Measurements from ENCODE around the gene RASAL2.

DNA sequence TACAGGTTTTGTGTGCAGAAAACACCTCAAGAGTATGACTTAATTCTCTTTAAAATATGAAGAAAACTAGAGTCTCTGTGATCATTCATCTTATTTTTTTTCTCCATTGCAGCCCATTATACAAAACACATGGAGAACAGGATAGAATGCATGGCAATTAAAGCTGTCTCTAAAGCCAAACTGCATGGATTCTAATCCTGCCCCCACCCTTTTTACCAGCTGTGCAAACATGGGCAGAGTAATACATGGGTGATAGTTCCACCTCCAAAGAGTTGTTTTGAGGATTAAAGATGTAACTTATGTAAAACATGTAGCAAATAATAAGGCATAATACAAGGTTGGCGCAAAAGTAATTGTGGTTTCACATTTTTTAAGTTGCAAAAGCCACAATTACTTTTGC lies 288.5 kb downstream of the RASAL2 start:
- TF ChIP-seq, protein P1, sequence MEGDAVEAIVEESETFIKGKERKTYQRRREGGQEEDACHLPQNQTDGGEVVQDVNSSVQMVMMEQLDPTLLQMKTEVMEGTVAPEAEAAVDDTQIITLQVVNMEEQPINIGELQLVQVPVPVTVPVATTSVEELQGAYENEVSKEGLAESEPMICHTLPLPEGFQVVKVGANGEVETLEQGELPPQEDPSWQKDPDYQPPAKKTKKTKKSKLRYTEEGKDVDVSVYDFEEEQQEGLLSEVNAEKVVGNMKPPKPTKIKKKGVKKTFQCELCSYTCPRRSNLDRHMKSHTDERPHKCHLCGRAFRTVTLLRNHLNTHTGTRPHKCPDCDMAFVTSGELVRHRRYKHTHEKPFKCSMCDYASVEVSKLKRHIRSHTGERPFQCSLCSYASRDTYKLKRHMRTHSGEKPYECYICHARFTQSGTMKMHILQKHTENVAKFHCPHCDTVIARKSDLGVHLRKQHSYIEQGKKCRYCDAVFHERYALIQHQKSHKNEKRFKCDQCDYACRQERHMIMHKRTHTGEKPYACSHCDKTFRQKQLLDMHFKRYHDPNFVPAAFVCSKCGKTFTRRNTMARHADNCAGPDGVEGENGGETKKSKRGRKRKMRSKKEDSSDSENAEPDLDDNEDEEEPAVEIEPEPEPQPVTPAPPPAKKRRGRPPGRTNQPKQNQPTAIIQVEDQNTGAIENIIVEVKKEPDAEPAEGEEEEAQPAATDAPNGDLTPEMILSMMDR (IDR thresholded peaks at IDR 0.05), result no peak
- TF ChIP-seq ZFX (IDR thresholded peaks at IDR 0.05; ENCODE audit: borderline replicate concordance), result no peak

Measured in 22Rv1 (cell line).